Amniotic epithelial cell (primary cell): ENCODE data around the gene FAM81A.
A peak's percentile ranks its signal among the peaks of the same experiment; 100 is the strongest.

Source experiments
- DNase-seq: peaks from one replicate; pipeline ENCODE4 v3.0.0-alpha.2; 2010; ENCODE audit warnings: low read depth

The FAM81A gene

GRCh38 chr15:59543721-59544547 lies 105.9 kb downstream of the FAM81A start:
- DNase-seq, result no peak

GRCh38 chr15:59545573-59545972 lies 107.6 kb downstream of the FAM81A start:
- no peak for DNase-seq

GRCh38 chr15:59548501-59549226 lies 110.7 kb downstream of the FAM81A start:
- no peak for DNase-seq

- DNase-seq, result no peak
Measured at GRCh38 chr15:59549301-59550185, 111.6 kb downstream of the FAM81A start.

- DNase-seq, result no peak
Measured at GRCh38 chr15:59550530-59550929, 112.5 kb downstream of the FAM81A start.

- DNase-seq, result no peak
Measured at GRCh38 chr15:59550956-59551355, 113.0 kb downstream of the FAM81A start.

GRCh38 chr15:59553879-59554735 lies 116.1 kb downstream of the FAM81A start:
- DNase-seq, result peak; percentile 82

GRCh38 chr15:59555696-59556095 lies 117.7 kb downstream of the FAM81A start:
- DNase-seq, result peak; percentile 19

GRCh38 chr15:59556380-59556779 lies 118.4 kb downstream of the FAM81A start:
- no peak for DNase-seq

- no peak for DNase-seq
Measured at GRCh38 chr15:59557581-59557980, 119.6 kb downstream of the FAM81A start.

- peak; percentile 8 for DNase-seq
Measured at GRCh38 chr15:59558851-59559250, 120.9 kb downstream of the FAM81A start.

GRCh38 chr15:59561547-59561946 lies 123.6 kb downstream of the FAM81A start:
- no peak for DNase-seq

GRCh38 chr15:59562448-59563186 lies 124.6 kb downstream of the FAM81A start:
- no peak for DNase-seq

- DNase-seq, result no peak
Measured at GRCh38 chr15:59565299-59565698, 127.3 kb downstream of the FAM81A start.

GRCh38 chr15:59567324-59567723 lies 129.3 kb downstream of the FAM81A start:
- DNase-seq, result no peak

GRCh38 chr15:59569477-59569876 lies 131.5 kb downstream of the FAM81A start:
- no peak for DNase-seq

GRCh38 chr15:59570315-59570714 lies 132.3 kb downstream of the FAM81A start:
- DNase-seq, result no peak

GRCh38 chr15:59571606-59572005 lies 133.6 kb downstream of the FAM81A start:
- DNase-seq, result no peak
